HEK293T (cell line): Measurements from ENCODE around the gene MMP11.

Experiments
- CTCF ChIA-PET: fragments of 350-600 bp; formaldehyde crosslinking; extraction: SDS; loops from one replicate; lab custom pipeline; 2021; ENCODE audit warnings: antibody characterized with exemption, inconsistent platforms; lab: Yijun Ruan, JAX
- POLR2A ChIA-PET: fragments of 350-600 bp; formaldehyde crosslinking; extraction: SDS; loops from one replicate; lab custom pipeline; 2020; ENCODE audit warnings: antibody characterized with exemption, inconsistent platforms; lab: Yijun Ruan, JAX
- DNase-seq: peaks from one replicate; pipeline ENCODE4 v3.0.0; 2012; ENCODE audit warnings: mixed read lengths; ENCODE audit errors: extremely low spot score
- ARNT ChIP-seq: fragments of 450-650 bp; IDR thresholded peaks from 2 replicates; pipeline ENCODE4 v1.6.1; 2017; ENCODE audit warnings: mild to moderate bottlenecking
- BHLHE40 ChIP-seq: fragments of 450-650 bp; IDR thresholded peaks from 2 replicates; pipeline ENCODE4 v1.6.1; 2016; ENCODE audit warnings: mild to moderate bottlenecking, moderate library complexity, borderline replicate concordance
- CTBP1 ChIP-seq: fragments of 450-650 bp; IDR thresholded peaks from 2 replicates; pipeline ENCODE4 v1.6.1; 2016; ENCODE audit warnings: borderline replicate concordance
- ELF4 ChIP-seq: fragments of 450-650 bp; IDR thresholded peaks from 2 replicates; pipeline ENCODE4 v1.6.1; 2017; ENCODE audit warnings: antibody characterized with exemption
- FOXA1 ChIP-seq: fragments of 450-650 bp; IDR thresholded peaks from 2 replicates; pipeline ENCODE4 v1.6.1; 2016; ENCODE audit warnings: mild to moderate bottlenecking
- FOXK2 ChIP-seq: fragments of 450-650 bp; IDR thresholded peaks from 2 replicates; pipeline ENCODE4 v1.6.1; 2016; ENCODE audit warnings: mild to moderate bottlenecking
- FOXM1 ChIP-seq: fragments of 450-650 bp; IDR thresholded peaks from 2 replicates; pipeline ENCODE4 v1.6.1; 2017; ENCODE audit warnings: mild to moderate bottlenecking, borderline replicate concordance
- HDGF ChIP-seq: fragments of 450-650 bp; IDR thresholded peaks from 2 replicates; pipeline ENCODE4 v1.6.1; 2017; ENCODE audit warnings: antibody characterized with exemption, borderline replicate concordance
- L3MBTL2 ChIP-seq: fragments of 450-650 bp; conservative IDR thresholded peaks from 2 replicates; pipeline ENCODE4 v1.6.1; 2016; ENCODE audit warnings: mild to moderate bottlenecking
- LEF1 ChIP-seq: fragments of 450-650 bp; IDR thresholded peaks from 2 replicates; pipeline ENCODE4 v1.6.1; 2017; ENCODE audit warnings: mild to moderate bottlenecking, borderline replicate concordance
- NFRKB ChIP-seq: fragments of 450-650 bp; IDR thresholded peaks from 2 replicates; pipeline ENCODE4 v1.6.1; 2016; ENCODE audit warnings: mild to moderate bottlenecking, moderate library complexity
- SP1 ChIP-seq: fragments of 450-650 bp; IDR thresholded peaks from 2 replicates; pipeline ENCODE4 v1.6.1; 2017
- SUZ12 ChIP-seq: fragments of 450-650 bp; IDR thresholded peaks from 2 replicates; pipeline ENCODE4 v1.6.1; 2016; ENCODE audit warnings: mild to moderate bottlenecking
- TARDBP ChIP-seq: fragments of 450-650 bp; IDR thresholded peaks from 2 replicates; pipeline ENCODE4 v1.6.1; 2016
- ZNF384 ChIP-seq: fragments of 450-650 bp; IDR thresholded peaks from 2 replicates; pipeline ENCODE4 v1.6.1; 2016
- TF ChIP-seq, protein P1 (sequence below): fragments of 450-650 bp; IDR thresholded peaks from 2 replicates; pipeline ENCODE4 v1.6.1; 2016

MMP11 gene

GRCh38 chr22:23744485-23744884 is 28.2 kb upstream of the MMP11 start:
- no peak for DNase-seq
- ChIA-PET POLR2A (interaction anchor here (2.8 kb wide), 1 partner anchor 113 kb away, joined by 13 read pairs; the partner anchor contains the start of gene SLC2A11), CTCF (no interaction called here)
- TF ChIP-seq LEF1, result no peak
- no peak for TF ChIP-seq TARDBP
- TF ChIP-seq FOXM1, result no peak
- TF ChIP-seq ZNF384, result no peak
- TF ChIP-seq ARNT, result no peak
- no peak for TF ChIP-seq FOXK2
- TF ChIP-seq L3MBTL2, result no peak
- TF ChIP-seq SUZ12, result no peak

- POLR2A ChIA-PET, result interaction anchor here (2.8 kb wide), 1 partner anchor 112 kb away, joined by 13 read pairs; the partner anchor contains the start of gene SLC2A11
- CTCF ChIA-PET, result interaction anchor here (0.6 kb wide), 1 partner anchor 671 kb away, joined by 3 read pairs; no protein-coding TSS in a partner anchor
- DNase-seq, result no peak
- TF ChIP-seq FOXM1, result no peak
- no peak for TF ChIP-seq NFRKB
- TF ChIP-seq FOXK2, result no peak
These were observed 26.9 kb upstream of the MMP11 start for GRCh38 chr22:23745791-23746190.

GRCh38 chr22:23749841-23750301 is 22.8 kb upstream of the MMP11 start:
- TF ChIP-seq ELF4, result no peak
- ChIA-PET POLR2A (interaction anchor here (1.4 to 3.3 kb wide), 6 partner anchors 12 to 122 kb away, joined by 3 to 19 read pairs (median 8); partner anchors contain the start of genes C22orf15, CHCHD10 and SLC2A11), CTCF (interaction anchor here (0.6 to 0.8 kb wide), 3 partner anchors 16 to 27 kb away, joined by 3 read pairs; partner anchors contain the start of gene CHCHD10)
- DNase-seq, result no peak

GRCh38 chr22:23750367-23750713 is 22.3 kb upstream of the MMP11 start:
- no peak for DNase-seq
- TF ChIP-seq FOXK2 (no peak), LEF1 (no peak), SUZ12 (no peak), FOXA1 (no peak), ARNT (no peak), TARDBP (no peak), CTBP1 (no peak), L3MBTL2 (no peak), FOXM1 (no peak), HDGF (no peak), ELF4 (no peak), NFRKB (no peak), BHLHE40 (no peak), ZNF384 (no peak), SP1 (no peak)
- TF ChIP-seq, protein P1, sequence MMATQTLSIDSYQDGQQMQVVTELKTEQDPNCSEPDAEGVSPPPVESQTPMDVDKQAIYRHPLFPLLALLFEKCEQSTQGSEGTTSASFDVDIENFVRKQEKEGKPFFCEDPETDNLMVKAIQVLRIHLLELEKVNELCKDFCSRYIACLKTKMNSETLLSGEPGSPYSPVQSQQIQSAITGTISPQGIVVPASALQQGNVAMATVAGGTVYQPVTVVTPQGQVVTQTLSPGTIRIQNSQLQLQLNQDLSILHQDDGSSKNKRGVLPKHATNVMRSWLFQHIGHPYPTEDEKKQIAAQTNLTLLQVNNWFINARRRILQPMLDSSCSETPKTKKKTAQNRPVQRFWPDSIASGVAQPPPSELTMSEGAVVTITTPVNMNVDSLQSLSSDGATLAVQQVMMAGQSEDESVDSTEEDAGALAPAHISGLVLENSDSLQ, result no peak
- CTCF ChIA-PET, result interaction anchor here (0.8 kb wide), 1 partner anchor 17 kb away, joined by 3 read pairs; the partner anchor contains the start of gene CHCHD10
- POLR2A ChIA-PET, result interaction anchor here (0.6 to 3.3 kb wide), 11 partner anchors 9 to 123 kb away, joined by 3 to 19 read pairs (median 6); partner anchors contain the start of genes C22orf15, CHCHD10 and SLC2A11

- TF ChIP-seq L3MBTL2, result peak; percentile 78
- no peak for TF ChIP-seq FOXA1
- peak; percentile 49; the same call in 1 of the 2 replicates for TF ChIP-seq ELF4
- ChIA-PET POLR2A (interaction anchor here (0.6 to 3.3 kb wide), 10 partner anchors 9 to 123 kb away, joined by 3 to 19 read pairs (median 6); partner anchors contain the start of genes C22orf15 and CHCHD10), CTCF (no interaction called here)
- peak; percentile 95 for DNase-seq
These were observed 21.8 kb upstream of the MMP11 start, which contains the start of gene ZNF70 for GRCh38 chr22:23750714-23751440. ZNF70 (minus strand) TSS chr22:23751112; CDS start chr22:23745140, 5,972 bp downstream.

GRCh38 chr22:23751441-23751996 is 21.1 kb upstream of the MMP11 start:
- peak; percentile 48 for DNase-seq
- TF ChIP-seq ARNT (no peak), ZNF384 (peak; percentile 61; the same call in 1 of the 2 replicates), L3MBTL2 (peak; percentile 80)
- CTCF ChIA-PET, result no interaction called here
- POLR2A ChIA-PET, result interaction anchor here (0.9 to 3.3 kb wide), 8 partner anchors 8 to 35 kb away, joined by 3 to 19 read pairs (median 7); partner anchors contain the start of genes C22orf15 and CHCHD10

GRCh38 chr22:23752090-23752691 is 20.5 kb upstream of the MMP11 start:
- DNase-seq, result no peak
- ChIA-PET POLR2A (interaction anchor here (1.3 to 3.3 kb wide), 4 partner anchors 8 to 105 kb away, joined by 6 to 19 read pairs (median 10); partner anchors contain the start of genes C22orf15, CHCHD10 and SLC2A11), CTCF (no interaction called here)
- TF ChIP-seq SUZ12 (no peak), TARDBP (no peak)
